ENCODE results near the gene TMEM41B.

Gene TMEM41B

DNA sequence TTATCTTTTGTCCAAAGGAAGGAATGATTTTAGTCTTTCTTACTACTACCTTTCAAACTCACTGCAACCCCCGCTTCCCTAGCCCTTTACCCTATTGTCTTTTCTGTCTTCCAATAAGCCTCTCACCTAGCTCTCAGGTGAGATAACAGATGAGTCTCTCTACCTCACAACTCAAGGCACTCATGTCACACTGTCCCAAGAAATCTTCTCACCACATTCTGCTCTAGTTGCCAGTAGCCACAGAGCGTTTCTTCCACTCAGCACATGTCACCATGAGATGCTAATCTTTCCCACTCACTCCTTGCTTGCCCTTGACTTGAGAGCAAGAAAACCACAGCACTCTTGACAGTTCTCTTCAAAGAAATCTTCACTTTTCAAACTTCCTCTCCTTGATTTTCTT lies 32.7 kb upstream of the TMEM41B start:
- H3K27me3 ChIP-seq (ENCODE audit: insufficient read depth, low read depth, severe bottlenecking), result no peaks in the 10 kb centered on the region
- no peak for DNase-seq
- TF ChIP-seq, protein P1, sequence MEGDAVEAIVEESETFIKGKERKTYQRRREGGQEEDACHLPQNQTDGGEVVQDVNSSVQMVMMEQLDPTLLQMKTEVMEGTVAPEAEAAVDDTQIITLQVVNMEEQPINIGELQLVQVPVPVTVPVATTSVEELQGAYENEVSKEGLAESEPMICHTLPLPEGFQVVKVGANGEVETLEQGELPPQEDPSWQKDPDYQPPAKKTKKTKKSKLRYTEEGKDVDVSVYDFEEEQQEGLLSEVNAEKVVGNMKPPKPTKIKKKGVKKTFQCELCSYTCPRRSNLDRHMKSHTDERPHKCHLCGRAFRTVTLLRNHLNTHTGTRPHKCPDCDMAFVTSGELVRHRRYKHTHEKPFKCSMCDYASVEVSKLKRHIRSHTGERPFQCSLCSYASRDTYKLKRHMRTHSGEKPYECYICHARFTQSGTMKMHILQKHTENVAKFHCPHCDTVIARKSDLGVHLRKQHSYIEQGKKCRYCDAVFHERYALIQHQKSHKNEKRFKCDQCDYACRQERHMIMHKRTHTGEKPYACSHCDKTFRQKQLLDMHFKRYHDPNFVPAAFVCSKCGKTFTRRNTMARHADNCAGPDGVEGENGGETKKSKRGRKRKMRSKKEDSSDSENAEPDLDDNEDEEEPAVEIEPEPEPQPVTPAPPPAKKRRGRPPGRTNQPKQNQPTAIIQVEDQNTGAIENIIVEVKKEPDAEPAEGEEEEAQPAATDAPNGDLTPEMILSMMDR (IDR thresholded peaks at IDR 0.05; ENCODE audit: low read depth, low read length), result no peak
- H3K9me3 ChIP-seq (ENCODE audit: severe bottlenecking), result no peaks in the 10 kb centered on the region
- no peak overlapping the region for H3K4me3 ChIP-seq (ENCODE audit: low read depth, low read length)
- no peak overlapping the region for H3K27ac ChIP-seq
- H3K36me3 ChIP-seq, result no peaks in the 10 kb centered on the region

DNA sequence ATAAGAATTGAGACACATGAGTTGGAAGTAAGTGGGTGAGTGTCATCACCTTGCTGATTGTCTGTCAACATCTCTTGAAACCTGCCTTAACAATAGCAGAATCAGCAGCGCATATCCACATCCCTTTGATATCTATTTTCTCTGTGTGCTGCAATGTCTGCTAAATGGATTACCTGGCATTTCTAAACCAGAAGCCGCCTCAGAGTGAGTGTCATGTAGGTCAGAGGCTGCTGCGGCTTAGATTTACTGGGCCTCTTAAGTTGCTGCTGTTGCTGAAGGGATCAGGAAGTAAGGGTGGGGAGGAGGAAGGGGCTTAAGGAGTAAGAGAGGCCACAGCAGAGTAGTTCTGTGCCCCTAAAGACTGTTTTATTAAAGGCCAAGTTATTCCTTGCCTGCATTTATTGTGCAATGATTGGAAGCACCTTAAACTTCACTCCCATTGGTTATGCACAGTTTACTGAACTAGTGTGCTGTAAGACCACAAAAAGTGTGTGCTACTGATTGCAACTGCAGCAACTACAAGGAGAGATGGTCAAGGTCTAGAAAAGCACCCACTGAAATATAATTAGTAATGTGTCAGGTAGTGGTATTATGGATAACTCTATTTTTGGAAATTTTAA lies 29.8 kb upstream of the TMEM41B start:
- no peaks in the 10 kb centered on the region for H3K9me3 ChIP-seq (ENCODE audit: severe bottlenecking)
- peak overlapping the region; percentile 5 for H3K4me3 ChIP-seq (ENCODE audit: low read depth, low read length)
- TF ChIP-seq, protein P1 (IDR thresholded peaks at IDR 0.05; ENCODE audit: low read depth, low read length), result no peak
- H3K27me3 ChIP-seq (ENCODE audit: insufficient read depth, low read depth, severe bottlenecking), result no peaks in the 10 kb centered on the region
- DNase-seq, result peak; percentile 80
- peak overlapping the region; percentile 39 for H3K27ac ChIP-seq
- H3K36me3 ChIP-seq, result no peaks in the 10 kb centered on the region

DNA sequence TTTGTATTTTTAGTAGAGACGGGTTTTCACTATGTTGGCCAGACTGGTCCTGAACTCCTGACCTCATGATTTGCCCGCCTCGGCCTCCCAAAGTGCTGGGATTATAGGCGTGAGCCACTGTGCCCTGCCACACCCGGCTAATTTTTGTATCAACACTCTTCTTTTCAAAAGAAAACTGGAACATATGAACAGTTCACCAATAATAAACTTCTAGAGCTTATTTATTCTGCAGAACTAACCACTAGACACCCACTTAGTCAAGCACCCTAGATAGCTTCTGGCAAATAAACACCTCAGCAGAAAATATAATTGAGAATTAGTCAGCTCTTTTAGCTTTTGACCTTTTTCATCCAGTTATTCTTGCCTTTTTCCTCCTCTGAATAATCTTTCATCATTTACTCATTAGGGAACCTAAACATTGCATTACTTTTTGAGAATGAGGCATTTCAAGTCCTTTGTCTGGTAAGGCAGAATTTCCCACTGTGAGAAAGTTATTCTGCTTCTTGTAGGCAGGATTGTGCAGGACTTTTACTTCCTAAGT lies 27.3 kb upstream of the TMEM41B start:
- no peak overlapping the region for H3K27ac ChIP-seq
- H3K36me3 ChIP-seq, result no peaks in the 10 kb centered on the region
- TF ChIP-seq, protein P1 (IDR thresholded peaks at IDR 0.05; ENCODE audit: low read depth, low read length), result no peak
- H3K4me3 ChIP-seq (ENCODE audit: low read depth, low read length), result no peak overlapping the region
- no peaks in the 10 kb centered on the region for H3K9me3 ChIP-seq (ENCODE audit: severe bottlenecking)
- DNase-seq, result no peak
- H3K27me3 ChIP-seq (ENCODE audit: insufficient read depth, low read depth, severe bottlenecking), result no peaks in the 10 kb centered on the region

DNA sequence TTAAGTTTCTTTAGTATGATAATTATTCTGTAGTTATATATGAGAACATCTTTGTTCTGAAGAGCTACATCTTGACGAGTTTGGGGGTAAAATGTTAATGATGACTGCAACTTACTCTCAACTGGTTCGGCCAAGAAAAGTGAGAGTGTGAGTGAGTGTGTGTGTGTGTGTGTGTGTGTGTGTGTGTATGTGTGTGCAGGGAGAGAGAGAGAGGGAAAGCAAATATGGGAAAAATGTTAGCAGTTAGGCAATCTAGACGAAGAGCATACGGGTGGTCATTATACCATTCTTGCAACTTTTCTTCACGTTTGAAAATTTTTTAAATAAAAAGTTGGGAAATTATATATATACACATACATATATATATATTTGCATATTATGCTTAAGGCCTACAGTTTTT lies 18.3 kb upstream of the TMEM41B start:
- DNase-seq, result no peak
- H3K27ac ChIP-seq, result no peak overlapping the region
- no peak overlapping the region for H3K4me3 ChIP-seq (ENCODE audit: low read depth, low read length)
- no peaks in the 10 kb centered on the region for H3K9me3 ChIP-seq (ENCODE audit: severe bottlenecking)
- H3K27me3 ChIP-seq (ENCODE audit: insufficient read depth, low read depth, severe bottlenecking), result no peaks in the 10 kb centered on the region
- H3K36me3 ChIP-seq, result no peaks in the 10 kb centered on the region
- TF ChIP-seq, protein P1 (IDR thresholded peaks at IDR 0.05; ENCODE audit: low read depth, low read length), result no peak

DNA sequence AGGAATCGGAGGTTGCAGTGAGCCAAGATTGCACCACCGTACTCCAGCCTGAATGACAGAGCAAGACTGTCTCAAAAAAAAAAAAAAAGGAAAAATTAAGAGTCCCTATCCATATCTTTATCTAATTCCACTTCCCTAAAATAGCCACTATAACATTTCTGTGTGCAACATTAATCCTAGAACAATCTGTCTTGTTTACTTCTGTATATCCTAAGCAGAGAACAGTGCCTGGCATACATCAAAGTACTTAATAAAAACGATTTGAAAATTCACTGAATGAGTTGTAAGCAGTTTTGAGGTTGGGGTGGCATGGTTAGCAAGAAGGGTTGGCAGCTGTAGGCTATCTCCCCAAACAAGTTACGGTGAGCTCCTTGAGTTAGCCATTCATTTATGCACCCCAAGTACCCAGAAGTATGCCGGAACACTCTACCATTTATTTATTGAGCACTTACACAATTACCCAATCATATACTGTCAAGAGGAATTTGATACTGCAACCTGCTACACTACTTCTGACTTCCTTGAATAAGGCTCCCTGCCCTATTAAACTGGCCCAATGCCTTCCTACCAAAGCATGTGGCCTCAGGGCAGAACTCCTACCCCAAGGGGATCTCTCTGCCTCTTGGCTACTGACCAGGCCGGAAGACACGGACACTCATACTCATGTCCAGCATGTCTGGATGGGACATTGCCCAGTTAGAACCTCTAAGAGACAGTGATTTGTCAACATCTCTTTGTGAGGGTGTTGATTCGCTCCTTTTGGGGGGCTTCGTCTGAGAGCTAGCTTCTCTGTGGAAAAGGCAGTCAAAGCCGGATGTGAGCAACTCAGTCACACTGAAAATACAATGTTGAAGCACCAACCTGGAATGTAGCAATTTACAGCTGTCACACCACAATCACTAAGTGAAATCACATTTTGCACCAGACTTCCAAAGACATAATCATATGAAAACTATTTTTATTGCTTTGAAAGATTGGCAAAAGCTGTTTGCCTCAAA lies 16.3 kb upstream of the TMEM41B start:
- Histone ChIP-seq H3K27me3 (ENCODE audit: insufficient read depth, low read depth, severe bottlenecking) (no peaks in the 10 kb centered on the region), H3K9me3 (ENCODE audit: severe bottlenecking) (peaks cover 3% of the 10 kb centered on the region), H3K36me3 (no peaks in the 10 kb centered on the region), H3K27ac (no peak overlapping the region), H3K4me3 (ENCODE audit: low read depth, low read length) (no peak overlapping the region)
- TF ChIP-seq, protein P1 (IDR thresholded peaks at IDR 0.05; ENCODE audit: low read depth, low read length), result no peak
- no peak for DNase-seq
